ENCODE measurements around the gene AVEN. TPM values are rescaled to one million over a fixed set of nuclear protein-coding genes. Genes with fewer than 3 reads are reported as not detected.
A peak's percentile ranks its signal among the peaks of the same experiment; 100 is the strongest.

The AVEN gene
- total RNA-seq, 3 donors from 2014 or later, result 13.5 to 18.4 (median 13.8) TPM

GRCh38 chr15:33985751-33986150 lies 53.3 kb downstream of the AVEN start:
- intact Hi-C loops (cut with DNase I; ENCODE audit: low total_unique reads), result no loop called here
- DNase-seq (ENCODE audit: low spot score in 2 of 2), result no peak
- no peak overlapping the region for H3K27ac ChIP-seq

GRCh38 chr15:33985287-33985686 lies 53.7 kb downstream of the AVEN start:
- no peaks in the 10 kb centered on the region for H3K36me3 ChIP-seq
- H3K27ac ChIP-seq, result peak overlapping the region; percentile 35 to 61
- no peaks in the 10 kb centered on the region for H3K27me3 ChIP-seq
- no peak for TF ChIP-seq CTCF (IDR thresholded peaks at IDR 0.05)
- TF ChIP-seq POLR2A (IDR thresholded peaks at IDR 0.05), result no peak
- TF ChIP-seq POLR2AphosphoS5 (IDR thresholded peaks at IDR 0.05), result no peak
- H3K4me3 ChIP-seq, result no peak overlapping the region
- intact Hi-C loops (cut with DNase I; ENCODE audit: low total_unique reads), result no loop called here
- no peaks in the 10 kb centered on the region for H3K9me3 ChIP-seq
- no peaks in the 10 kb centered on the region for H3K4me1 ChIP-seq
- DNase-seq (ENCODE audit: low spot score in 2 of 2), result peak in 1 of 2 donors; percentile 37

More at GRCh38 chr15:33985751-33986150, 53.3 kb downstream of the AVEN start:
- Histone ChIP-seq H3K36me3 (no peaks in the 10 kb centered on the region), H3K4me1 (no peaks in the 10 kb centered on the region), H3K27me3 (no peaks in the 10 kb centered on the region), H3K4me3 (no peak overlapping the region), H3K9me3 (no peaks in the 10 kb centered on the region)
- TF ChIP-seq CTCF (IDR thresholded peaks at IDR 0.05), result no peak
- no peak for TF ChIP-seq POLR2AphosphoS5 (IDR thresholded peaks at IDR 0.05)
- no peak for TF ChIP-seq POLR2A (IDR thresholded peaks at IDR 0.05)

GRCh38 chr15:33982516-33982915 lies 56.5 kb downstream of the AVEN start:
- Histone ChIP-seq H3K27me3 (no peaks in the 10 kb centered on the region), H3K27ac (no peak overlapping the region), H3K4me3 (no peak overlapping the region), H3K36me3 (no peaks in the 10 kb centered on the region), H3K4me1 (no peaks in the 10 kb centered on the region), H3K9me3 (no peaks in the 10 kb centered on the region)
- intact Hi-C loops (cut with DNase I; ENCODE audit: low total_unique reads), result no loop called here
- TF ChIP-seq POLR2AphosphoS5 (IDR thresholded peaks at IDR 0.05), result no peak
- no peak for TF ChIP-seq POLR2A (IDR thresholded peaks at IDR 0.05)
- no peak for TF ChIP-seq CTCF (IDR thresholded peaks at IDR 0.05)
- no peak for DNase-seq (ENCODE audit: low spot score in 2 of 2)

- intact Hi-C loops (cut with DNase I; ENCODE audit: low total_unique reads), result no loop called here
- no peak overlapping the region for H3K4me3 ChIP-seq
- no peak overlapping the region for H3K27ac ChIP-seq
Measured at GRCh38 chr15:33980159-33980558, 58.8 kb downstream of the AVEN start.

GRCh38 chr15:33975022-33975565 lies 63.9 kb downstream of the AVEN start:
- no peaks in the 10 kb centered on the region for H3K9me3 ChIP-seq
- H3K27ac ChIP-seq, result no peak overlapping the region
- no peak for TF ChIP-seq POLR2A (IDR thresholded peaks at IDR 0.05)
- no peak for TF ChIP-seq CTCF (IDR thresholded peaks at IDR 0.05)
- TF ChIP-seq POLR2AphosphoS5 (IDR thresholded peaks at IDR 0.05), result no peak
- intact Hi-C loops (cut with DNase I; ENCODE audit: low total_unique reads), result no loop called here
- H3K4me1 ChIP-seq, result no peaks in the 10 kb centered on the region
- H3K27me3 ChIP-seq, result no peaks in the 10 kb centered on the region
- H3K36me3 ChIP-seq, result no peaks in the 10 kb centered on the region
- H3K4me3 ChIP-seq, result no peak overlapping the region
- no peak for DNase-seq (ENCODE audit: low spot score in 2 of 2)

More at GRCh38 chr15:33980159-33980558, 58.8 kb downstream of the AVEN start:
- Histone ChIP-seq H3K36me3 (no peaks in the 10 kb centered on the region), H3K9me3 (no peaks in the 10 kb centered on the region), H3K27me3 (no peaks in the 10 kb centered on the region), H3K4me1 (no peaks in the 10 kb centered on the region)
- DNase-seq (ENCODE audit: low spot score in 2 of 2), result no peak
- TF ChIP-seq POLR2AphosphoS5 (IDR thresholded peaks at IDR 0.05), result no peak
- no peak for TF ChIP-seq CTCF (IDR thresholded peaks at IDR 0.05)
- no peak for TF ChIP-seq POLR2A (IDR thresholded peaks at IDR 0.05)

Measured in breast epithelium (tissue), 4 donors.